Left colon (tissue), 2 donors: ENCODE data around the gene TMEM184A. TPM values are rescaled to one million over a fixed set of nuclear protein-coding genes. Genes with fewer than 3 reads are reported as not detected.

Experiments
- ATAC-seq: fragments of 200-7000 bp; cut with Tn5 transposase; one replicate; pipeline ENCODE4 v1.9.1; 2020; ENCODE audit warnings: mild to moderate bottlenecking, moderate library complexity
- DNase-seq, 2 donors: peaks; one replicate each; pipeline ENCODE4 v3.0.0-alpha.2; 2020
- intact Hi-C, 2 donors: fragments of 100-400 bp; cut with DNase I in 1 of 2; cut with micrococcal nuclease in 1 of 2; formaldehyde crosslinking; loops; one replicate each; pipeline versions ENCODE4 v1.11.2 to v1.14.0; 2022; cut with DNase I, micrococcal nuclease
- total RNA-seq, 2 donors: library from RNA; stranded (reverse); fragmentation: NEBNext Ultra II Directional; extraction: Animal tissue kit (Norgen Biotek cat#: 25700); gene quantifications; one replicate each; pipeline ENCODE4 v1.2.1, GENCODE V29; 2021
- donor health status: DM: no; HTN: no; CAD: no.
- donor health status: DM: yes; HTN: yes; CAD: no.

Gene TMEM184A
- total RNA-seq, 2 donors from 2014 or later = 57.6 to 58.3 TPM

DNA sequence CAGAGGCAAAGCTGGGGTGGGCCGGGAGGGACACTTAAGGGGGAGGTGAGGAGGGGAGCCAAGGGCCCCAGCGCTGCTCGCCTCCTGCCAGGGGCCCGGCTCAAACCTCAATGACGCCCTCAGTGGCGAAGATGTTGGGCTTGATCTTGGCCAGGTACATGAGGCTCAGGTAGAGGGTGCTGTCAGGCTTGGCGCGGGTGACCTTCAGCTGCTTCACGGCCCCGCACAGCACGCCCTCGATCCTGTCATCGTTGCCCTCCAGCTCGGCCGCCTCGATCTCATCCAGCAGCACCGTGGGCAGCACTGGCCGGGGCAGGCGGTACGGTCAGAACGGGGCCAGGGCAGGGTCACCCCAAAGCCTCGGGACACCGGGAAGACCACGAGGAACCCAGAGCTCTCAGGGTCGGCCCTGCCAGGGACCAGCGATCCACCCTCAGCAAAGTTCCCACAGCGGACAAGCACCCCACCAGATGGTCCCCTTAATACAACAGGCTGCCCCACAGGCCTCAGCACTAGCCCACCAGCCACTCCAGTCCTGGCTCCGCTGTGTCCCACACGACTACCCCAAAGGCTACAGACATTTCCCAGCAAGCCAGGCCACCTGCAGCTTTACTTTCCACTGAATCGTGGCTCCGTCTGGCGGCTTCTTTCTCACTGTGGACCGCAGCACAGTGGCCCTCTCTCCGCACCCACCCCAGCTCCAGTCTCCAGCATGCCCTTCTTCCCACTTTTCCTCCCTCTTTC lies 55.8 kb downstream of the TMEM184A start:
- no peak for DNase-seq
- intact Hi-C loops = no loop called here
- no peak for ATAC-seq

DNA sequence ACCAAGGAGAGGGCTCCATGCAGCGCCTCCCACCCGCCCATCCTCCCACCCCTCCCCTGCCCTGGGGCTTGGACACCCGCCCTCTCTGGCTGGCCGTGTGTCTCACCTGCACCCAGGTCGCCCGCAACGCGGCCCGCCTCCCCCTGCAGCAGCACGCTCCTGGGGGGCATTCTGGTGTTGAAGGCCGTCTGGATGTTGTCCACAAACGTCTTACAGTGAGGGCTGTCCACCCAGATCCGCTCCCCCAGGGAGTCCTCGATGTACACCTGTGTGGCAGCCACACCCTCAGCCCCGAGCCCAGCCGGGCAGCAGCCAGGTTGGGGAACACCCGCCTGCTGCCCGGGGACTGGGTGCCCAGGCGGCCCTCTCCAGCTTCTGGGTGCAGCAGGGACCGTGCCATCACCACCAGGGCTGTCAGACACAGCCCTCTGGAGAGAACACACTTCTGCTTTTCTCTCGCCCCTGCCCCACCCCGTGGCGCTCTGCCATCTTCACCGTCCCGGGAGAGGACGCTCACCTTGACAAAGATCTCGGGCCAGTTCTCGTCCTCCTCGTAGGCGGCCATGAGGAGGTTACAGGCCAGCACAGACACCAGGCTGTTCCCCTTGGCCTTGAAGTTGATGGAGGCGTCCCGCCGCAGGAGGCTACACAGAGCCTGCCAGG lies 56.5 kb downstream of the TMEM184A start:
- no peak for ATAC-seq
- no peak for DNase-seq

DNA sequence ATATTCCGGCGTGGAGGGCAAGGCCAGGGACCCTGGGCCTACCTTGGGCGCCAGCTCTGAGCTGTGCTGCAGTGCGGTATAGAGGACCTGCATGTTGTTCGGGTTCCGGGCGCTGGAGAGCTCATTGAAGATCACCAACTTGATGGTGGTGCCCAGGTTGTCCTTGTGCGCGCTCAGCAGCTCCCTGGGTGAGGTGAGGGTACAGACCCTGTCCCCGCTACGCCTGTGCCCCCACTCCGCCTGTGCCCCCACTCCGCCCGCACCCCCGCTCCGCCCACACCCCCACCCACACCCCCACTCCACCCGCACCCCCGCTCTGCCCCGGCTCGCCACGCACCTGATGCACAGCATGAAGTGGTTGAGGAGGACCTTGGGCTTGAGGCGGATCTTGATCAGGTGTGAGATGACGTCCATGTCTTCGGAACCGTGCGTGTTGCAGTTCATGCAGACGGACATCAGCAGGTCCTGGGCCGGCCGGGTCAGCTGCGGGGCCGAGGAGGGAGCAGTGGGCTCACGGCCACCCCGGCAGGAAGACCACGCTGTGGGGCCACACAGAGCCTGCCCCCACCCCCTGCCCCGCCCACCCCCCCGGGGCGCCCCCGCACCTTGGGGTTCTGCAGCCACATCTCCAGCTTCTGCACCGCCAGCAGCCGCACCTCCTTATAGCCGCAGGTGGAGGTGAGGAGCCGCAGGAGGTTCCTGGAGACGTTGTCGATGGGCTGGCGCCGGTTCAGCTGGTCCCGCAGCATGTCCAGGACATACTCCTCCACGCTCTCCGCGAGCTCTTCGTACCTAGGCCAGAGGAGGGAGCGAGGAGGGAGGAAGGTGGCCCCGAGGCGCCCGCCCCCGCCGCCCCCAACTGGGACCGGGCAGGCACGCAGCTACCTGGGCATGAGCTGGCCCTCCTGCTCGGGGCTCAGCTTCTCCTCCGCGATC lies 57.4 kb downstream of the TMEM184A start:
- ATAC-seq = no peak
- intact Hi-C loops = no loop called here
- DNase-seq = no peak

More for the DNA sequence above, 56.5 kb downstream of the TMEM184A start:
- intact Hi-C loops = no loop called here

DNA sequence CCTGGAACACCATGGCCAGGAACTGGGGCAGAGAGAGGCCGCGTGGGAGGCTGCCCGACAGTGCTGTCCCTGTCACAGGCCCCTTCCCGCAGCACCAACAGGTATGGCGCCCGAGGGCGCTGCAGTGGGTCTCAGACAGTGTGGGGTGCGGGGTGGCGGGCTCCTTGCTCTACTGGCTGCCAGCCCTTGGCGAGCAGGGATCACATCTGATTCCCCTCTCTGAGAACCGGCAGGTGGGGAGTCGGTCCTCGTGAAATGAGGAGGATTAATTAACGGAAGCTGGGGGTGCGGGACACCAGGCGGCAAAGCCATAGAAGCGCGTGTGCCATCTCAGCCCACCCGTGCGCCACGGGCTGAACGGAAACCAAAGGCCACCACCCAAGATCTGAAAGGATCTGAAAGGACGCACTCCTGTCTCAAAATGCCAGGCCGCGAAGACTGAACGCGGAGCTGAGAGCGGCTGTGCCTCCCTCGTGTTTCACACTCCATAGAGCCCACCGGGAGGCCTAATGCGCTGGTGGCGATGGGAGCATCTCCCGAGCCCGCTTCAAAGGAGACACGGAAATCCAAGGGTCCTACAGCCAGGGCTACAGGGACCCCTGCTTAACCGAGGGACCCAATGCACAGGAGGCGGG lies 58.6 kb downstream of the TMEM184A start:
- intact Hi-C loops = no loop called here
- ATAC-seq (no peak), DNase-seq (no peak)

DNA sequence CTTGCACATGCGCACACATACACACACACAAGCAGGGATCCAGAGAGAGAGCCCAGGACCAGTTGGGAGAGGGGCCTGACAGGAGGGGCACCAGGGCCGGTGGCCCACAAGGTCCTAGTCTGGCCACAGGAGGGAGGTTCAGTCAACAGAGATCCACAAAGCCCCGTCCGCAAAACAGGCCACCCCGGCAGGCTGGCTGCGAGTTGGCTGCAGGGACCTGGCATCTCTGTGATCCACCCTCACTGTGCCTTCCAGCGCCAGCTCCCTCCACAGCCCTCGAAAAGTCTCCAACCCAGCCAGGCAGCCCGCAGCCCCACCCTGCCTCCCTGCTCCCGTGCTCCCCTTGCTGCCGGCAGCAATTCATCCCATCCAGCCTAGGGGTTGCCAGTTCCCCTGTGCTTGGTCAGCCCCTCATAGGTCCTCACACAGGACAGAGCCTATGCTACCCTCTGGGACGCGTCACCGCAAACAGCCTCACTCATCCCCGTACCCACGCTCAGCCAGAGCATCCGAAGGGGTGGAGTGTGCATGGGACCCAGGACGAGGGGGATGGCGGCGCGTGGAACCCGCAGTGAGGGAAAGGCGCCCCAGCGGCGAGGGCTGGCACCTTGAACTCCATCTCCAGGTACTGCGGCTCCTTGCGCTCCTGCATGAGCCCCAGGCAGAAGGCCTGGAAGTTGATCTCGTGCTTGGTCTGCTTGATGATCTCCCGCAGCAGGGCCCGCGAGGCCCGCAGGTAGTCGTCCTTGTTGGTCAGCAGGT lies 59.3 kb downstream of the TMEM184A start:
- ATAC-seq (no peak), DNase-seq (no peak)
- intact Hi-C loops = no loop called here

DNA sequence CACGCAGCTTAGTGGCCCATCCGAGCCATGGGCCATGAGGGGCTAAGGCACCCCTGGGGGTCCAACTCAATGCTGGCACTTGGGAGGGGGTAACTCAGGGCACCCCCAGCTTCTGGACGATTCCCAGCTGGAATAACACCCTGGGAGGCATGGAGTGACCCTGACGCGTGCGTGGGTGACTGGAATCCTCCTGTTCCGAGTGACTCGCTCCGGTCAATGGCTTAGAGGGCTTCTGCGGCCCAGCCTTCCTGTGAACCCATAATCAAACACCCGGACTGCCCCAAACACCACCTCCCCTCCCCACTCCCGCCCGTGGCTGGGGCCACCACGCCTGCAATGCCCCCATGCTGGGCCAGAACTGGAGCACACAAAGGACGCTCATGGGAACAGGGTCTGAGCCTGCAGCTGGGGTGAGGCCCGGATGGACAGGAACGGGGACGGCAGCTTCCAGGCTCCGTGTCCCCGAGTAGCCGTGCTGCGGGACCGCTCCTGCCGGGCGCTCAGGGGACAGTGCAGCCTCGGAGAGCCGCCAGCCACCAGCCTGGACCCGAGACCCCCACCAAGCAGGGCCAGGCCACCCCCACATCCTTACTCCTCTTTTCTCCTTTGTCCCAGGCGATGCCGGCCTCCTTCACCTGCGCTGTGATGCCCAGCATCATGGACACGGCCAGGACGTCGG lies 60.3 kb downstream of the TMEM184A start:
- DNase-seq = no peak
- no peak for ATAC-seq
- intact Hi-C loops = no loop called here

DNA sequence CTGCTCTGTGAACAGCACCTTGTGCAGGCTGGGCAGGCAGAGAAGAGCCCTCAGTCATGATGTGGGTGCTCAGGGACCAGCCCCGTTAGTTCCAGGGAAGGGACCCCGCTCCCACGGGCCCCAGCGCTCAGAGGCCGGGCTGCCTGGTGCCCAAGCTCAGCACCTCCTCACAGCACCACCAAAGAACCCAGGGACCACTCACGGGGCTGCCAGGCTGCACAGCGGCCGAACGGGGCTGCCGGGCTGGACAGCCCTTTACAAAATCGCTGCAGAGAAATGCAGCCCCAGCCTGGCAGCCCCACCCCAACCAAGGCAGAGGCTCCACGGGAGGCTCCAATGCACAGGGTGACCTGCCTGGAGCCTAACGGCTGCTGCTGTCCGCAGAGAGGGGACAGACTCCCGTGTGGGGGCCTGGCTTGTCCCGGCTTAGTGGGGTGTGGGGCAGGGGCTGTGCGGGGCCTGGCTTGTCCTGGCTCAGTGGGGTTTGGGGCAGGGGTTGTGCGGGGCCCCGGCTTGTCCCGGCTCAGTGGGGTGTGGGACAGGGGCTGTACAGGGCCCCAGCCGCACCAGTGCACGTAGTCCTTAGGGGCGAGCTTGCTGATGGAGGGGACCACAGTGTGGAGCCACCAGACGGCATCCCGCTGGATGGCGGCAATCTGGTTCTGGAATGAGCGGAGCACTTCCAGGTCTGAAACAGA lies 61.0 kb downstream of the TMEM184A start:
- ATAC-seq (no peak), DNase-seq (no peak)
- intact Hi-C loops = no loop called here

DNA sequence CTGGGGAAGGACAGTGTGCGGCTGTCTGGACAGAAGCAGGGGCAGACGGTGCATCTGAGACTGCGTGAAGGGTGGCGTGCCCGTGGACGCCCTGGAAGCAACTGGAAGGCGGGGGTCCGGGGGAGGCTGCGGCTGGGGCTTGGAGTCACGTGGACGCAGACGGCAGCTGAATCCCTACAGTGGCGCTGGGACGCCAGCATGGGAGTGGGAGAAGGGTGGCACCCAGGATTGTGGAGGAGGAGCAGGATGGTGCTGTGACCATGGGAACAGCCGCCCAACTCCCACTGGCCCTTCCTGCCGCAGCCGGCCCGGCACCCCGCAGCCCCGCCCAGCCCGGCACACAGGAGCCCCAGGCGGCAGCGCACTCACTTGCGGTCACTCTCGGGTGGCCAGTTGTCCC lies 61.6 kb downstream of the TMEM184A start:
- DNase-seq = no peak
- intact Hi-C loops = no loop called here
- no peak for ATAC-seq

DNA sequence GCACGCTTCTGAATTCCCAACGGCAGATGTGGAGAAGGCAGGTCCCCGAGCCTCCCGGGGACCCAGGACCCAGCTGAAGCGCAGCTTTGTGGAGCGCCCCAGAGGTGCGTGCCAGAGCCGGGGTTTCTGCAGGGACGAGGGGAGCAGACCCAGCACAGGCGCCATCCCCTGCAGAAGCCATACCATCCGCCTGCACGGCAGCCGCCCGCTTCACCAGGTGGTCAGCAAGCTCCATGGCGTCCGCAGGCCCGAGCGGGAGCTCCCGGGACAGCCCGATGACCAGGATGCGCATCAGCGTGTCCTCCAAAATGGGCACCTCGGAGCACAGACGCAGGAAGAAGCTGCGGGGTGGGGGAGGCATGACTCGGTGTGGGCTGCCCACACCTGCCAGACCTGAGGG lies 62.4 kb downstream of the TMEM184A start:
- intact Hi-C loops = no loop called here
- no peak for ATAC-seq
- DNase-seq = no peak

DNA sequence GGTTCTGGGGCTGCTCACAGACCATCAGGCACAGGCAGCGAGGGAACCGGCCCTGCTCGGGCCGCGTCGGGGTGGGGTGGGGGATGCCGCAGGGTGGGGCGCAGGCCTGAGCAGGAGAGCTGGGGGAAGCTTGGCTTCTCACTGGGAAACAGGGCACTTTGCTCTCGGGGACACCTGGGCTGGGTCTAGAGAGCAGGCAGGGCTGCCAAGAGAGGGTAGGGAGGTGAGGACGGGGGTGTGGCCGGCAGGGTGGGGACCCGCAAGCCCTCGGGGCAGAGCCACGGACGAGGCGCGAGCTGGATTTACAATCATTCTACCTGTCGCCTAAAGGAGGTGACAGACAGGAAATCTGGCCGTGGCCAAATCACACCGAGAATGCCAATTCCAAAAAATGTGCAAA lies 62.9 kb downstream of the TMEM184A start:
- intact Hi-C loops = no loop called here
- DNase-seq (no peak), ATAC-seq (no peak)

DNA sequence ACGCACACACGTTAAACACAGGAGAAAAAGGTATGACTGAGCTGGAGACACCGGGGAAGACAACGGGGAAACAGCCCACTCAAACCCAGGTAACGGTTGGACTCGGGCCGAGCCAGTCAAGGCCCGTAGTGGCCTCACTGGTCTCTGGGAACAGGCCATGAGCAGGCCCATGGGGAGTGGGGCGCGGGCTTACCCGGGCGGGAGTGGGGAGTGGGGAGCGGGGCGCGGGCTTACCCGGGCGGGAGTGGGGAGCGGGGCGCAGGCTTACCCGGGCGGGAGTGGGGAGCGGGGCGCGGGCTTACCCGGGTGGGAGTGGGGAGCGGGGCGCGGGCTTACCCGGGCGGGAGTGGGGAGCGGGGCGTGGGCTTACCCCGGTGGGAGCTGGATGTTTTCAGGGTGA lies 63.4 kb downstream of the TMEM184A start:
- ATAC-seq (no peak), DNase-seq (no peak)
- intact Hi-C loops = no loop called here

Other genes with a start within 250 kb of the TMEM184A start
- 10 to 100 TPM; 68.6 to 83.2 TPM for gene MICALL2, start 96.7 kb downstream of the TMEM184A start, total RNA-seq
- gene INTS1, start 51.8 kb downstream of the TMEM184A start, total RNA-seq = 10 to 100 TPM; 67.7 to 67.8 TPM
- 10 to 100 TPM; 42.9 to 45.8 TPM for gene MAFK, start 25.5 kb downstream of the TMEM184A start, total RNA-seq
- gene PSMG3, start 13.8 kb upstream of the TMEM184A start, total RNA-seq = 10 to 100 TPM; 29.3 to 35.0 TPM
- under 1 TPM; 0.25 to 0.46 TPM for gene ELFN1, start 114.1 kb upstream of the TMEM184A start, total RNA-seq